ENCODE measurements around the gene BEX1. TPM values are rescaled to one million over a fixed set of nuclear protein-coding genes. Genes with fewer than 3 reads are reported as not detected.

Gene BEX1
- 0.96 and 13.6 TPM in 2 replicates for total RNA-seq

GRCh38 chrX:103063918-103064434, at the start of gene BEX1:
BEX1 (minus strand) TSS chrX:103064171; CDS start chrX:103063274, 897 bp downstream.

GRCh38 chrX:103092942-103093341, 29.0 kb upstream of the BEX1 start, which contains the start of gene NXF3:
NXF3 (minus strand) TSS chrX:103093143; CDS start chrX:103093023, 120 bp downstream.

Other genes starting within 250 kb of the BEX1 start
- not detected in 2 replicates for gene RAB40AL, start 126.9 kb downstream of the BEX1 start, total RNA-seq
- gene NXF3, start 29.0 kb upstream of the BEX1 start, total RNA-seq, result not detected in 2 replicates
- 20.3 and 21.2 TPM in 2 replicates for gene BEX4, start 150.9 kb upstream of the BEX1 start, total RNA-seq
- 94.8 and 97.3 TPM in 2 replicates for gene TCEAL8, start 191.0 kb upstream of the BEX1 start, total RNA-seq
- gene TCEAL5, start 212.6 kb upstream of the BEX1 start, total RNA-seq, result not detected in 2 replicates
- 1.6 TPM in 1 of 2 replicates, not detected in the other for gene BEX2, start 246.8 kb upstream of the BEX1 start, total RNA-seq